Islet precursor cell (in vitro differentiated cells): Measurements from ENCODE around the gene TAS2R50.
A peak's percentile ranks its signal among the peaks of the same experiment; 100 is the strongest.
"Not testable (repeated sequence)": the region's sequence is repeated elsewhere in the genome, so short reads cannot be mapped to it uniquely, and the experiment has no call there.

ENCODE experiments used
- DNase-seq: peaks from one replicate; pipeline ENCODE4 v3.0.0-alpha.2; 2018

The TAS2R50 gene

GRCh38 chr12:10986812-10987211 lies at the start of gene TAS2R50:
Gene TAS2R50 (minus strand): TSS chr12:10986912. CDS start chr12:10986860, 52 bp downstream.
- no peak for DNase-seq

GRCh38 chr12:11033959-11034358 lies 47.2 kb upstream of the TAS2R50 start:
- not testable (repeated sequence) for DNase-seq

- no peak for DNase-seq
Measured at GRCh38 chr12:11031307-11031706, 44.6 kb upstream of the TAS2R50 start, which contains the start of gene TAS2R31. Gene TAS2R31 (minus strand): TSS chr12:11031407. CDS start chr12:11031335, 72 bp downstream.

- peak; percentile 68 for DNase-seq
Measured at GRCh38 chr12:11026118-11026517, 39.4 kb upstream of the TAS2R50 start.

GRCh38 chr12:11023387-11023786 lies 36.7 kb upstream of the TAS2R50 start:
- no peak for DNase-seq

- DNase-seq: no peak
Measured at GRCh38 chr12:11022520-11022919, 35.8 kb upstream of the TAS2R50 start, which contains the start of gene TAS2R19. Gene TAS2R19 (minus strand): TSS chr12:11022620. CDS start chr12:11022571, 49 bp downstream.

GRCh38 chr12:11016937-11017336 lies 30.2 kb upstream of the TAS2R50 start:
- DNase-seq: no peak

- DNase-seq: peak; percentile 75
Measured at GRCh38 chr12:11015775-11016430, 29.2 kb upstream of the TAS2R50 start.

GRCh38 chr12:11014234-11014633 lies 27.5 kb upstream of the TAS2R50 start:
- no peak for DNase-seq

GRCh38 chr12:11007608-11008007 lies 20.9 kb upstream of the TAS2R50 start:
- DNase-seq: no peak

- DNase-seq: no peak
Measured at GRCh38 chr12:10998204-10998603, 11.5 kb upstream of the TAS2R50 start, which contains the start of gene TAS2R20. Gene TAS2R20 (minus strand): TSS chr12:10998304. CDS start chr12:10997875, 429 bp downstream.

- DNase-seq: no peak
Measured at GRCh38 chr12:10994307-10994706, 7.6 kb upstream of the TAS2R50 start.

- no peak for DNase-seq
Measured at GRCh38 chr12:10989107-10989506, 2.4 kb upstream of the TAS2R50 start.

- no peak for DNase-seq
Measured at GRCh38 chr12:10982244-10982643, 4.5 kb downstream of the TAS2R50 start.

- no peak for DNase-seq
Measured at GRCh38 chr12:10974965-10975364, 11.7 kb downstream of the TAS2R50 start.

- DNase-seq: no peak
Measured at GRCh38 chr12:10968765-10969456, 17.8 kb downstream of the TAS2R50 start.

GRCh38 chr12:10967409-10967808 lies 19.3 kb downstream of the TAS2R50 start:
- DNase-seq: no peak

GRCh38 chr12:10966314-10966713 lies 20.4 kb downstream of the TAS2R50 start:
- no peak for DNase-seq

GRCh38 chr12:10965476-10965875 lies 21.2 kb downstream of the TAS2R50 start:
- no peak for DNase-seq

- DNase-seq: no peak
Measured at GRCh38 chr12:10960211-10960610, 26.5 kb downstream of the TAS2R50 start.

- DNase-seq: no peak
Measured at GRCh38 chr12:10959804-10960203, 26.9 kb downstream of the TAS2R50 start.

GRCh38 chr12:10957741-10958140 lies 29.0 kb downstream of the TAS2R50 start:
- no peak for DNase-seq

- no peak for DNase-seq
Measured at GRCh38 chr12:10956085-10956484, 30.6 kb downstream of the TAS2R50 start.

GRCh38 chr12:10952645-10953044 lies 34.1 kb downstream of the TAS2R50 start:
- DNase-seq: no peak
